HPDE6-E6E7 (cell line): Measurements from ENCODE around the gene DAPK1.

Experiments used
- DNase-seq: peaks from one replicate; pipeline ENCODE4 v3.0.0; 2011; ENCODE audit warnings: missing footprints; ENCODE audit errors: extremely low spot score

Gene DAPK1

GRCh38 chr9:87668722-87669121 is 171.1 kb downstream of the DAPK1 start:
- DNase-seq: no peak

GRCh38 chr9:87670572-87671264 is 173.1 kb downstream of the DAPK1 start:
- DNase-seq: no peak

- no peak for DNase-seq
Observed at GRCh38 chr9:87671478-87671877, 173.8 kb downstream of the DAPK1 start.

GRCh38 chr9:87671925-87672324 is 174.3 kb downstream of the DAPK1 start:
- no peak for DNase-seq

GRCh38 chr9:87672586-87672985 is 174.9 kb downstream of the DAPK1 start:
- DNase-seq: no peak

- no peak for DNase-seq
Observed at GRCh38 chr9:87673446-87674120, 175.9 kb downstream of the DAPK1 start.

GRCh38 chr9:87674565-87675299 is 177.1 kb downstream of the DAPK1 start:
- DNase-seq: no peak

- DNase-seq: no peak
Observed at GRCh38 chr9:87675906-87676515, 178.3 kb downstream of the DAPK1 start.

GRCh38 chr9:87676976-87677775 is 179.5 kb downstream of the DAPK1 start:
- no peak for DNase-seq

- no peak for DNase-seq
Observed at GRCh38 chr9:87677776-87678587, 180.3 kb downstream of the DAPK1 start.

GRCh38 chr9:87678650-87679355 is 181.1 kb downstream of the DAPK1 start:
- peak; percentile 44 for DNase-seq

- DNase-seq: no peak
Observed at GRCh38 chr9:87681271-87682061, 183.8 kb downstream of the DAPK1 start.

GRCh38 chr9:87682085-87682484 is 184.4 kb downstream of the DAPK1 start:
- DNase-seq: no peak

GRCh38 chr9:87682618-87683017 is 185.0 kb downstream of the DAPK1 start:
- no peak for DNase-seq

GRCh38 chr9:87683751-87684626 is 186.3 kb downstream of the DAPK1 start:
- DNase-seq: no peak

GRCh38 chr9:87684627-87685219 is 187.1 kb downstream of the DAPK1 start:
- peak; percentile 70 for DNase-seq

GRCh38 chr9:87685441-87685840 is 187.8 kb downstream of the DAPK1 start:
- DNase-seq: no peak
